ENCODE data around the gene SPINK4. TPM values are rescaled to one million over a fixed set of nuclear protein-coding genes. Genes with fewer than 3 reads are reported as not detected.

SPINK4 gene
- total RNA-seq, 4 donors from 2014 or later, result not detected

- WGBS, 2 donors, result 73 to 76% methylated on average over 13 to 14 of the region's 14 CpGs
Measured at GRCh38 chr9:33288828-33289483, 49.0 kb downstream of the SPINK4 start.

GRCh38 chr9:33289496-33289895 is 49.5 kb downstream of the SPINK4 start:
- whole genome bisulfite sequencing, 2 donors, result 13 to 17% methylated on average over 12 of the region's 12 CpGs
- H3K27ac ChIP-seq, result peak overlapping the region; percentile 97 to 99 (median 99)
- TF ChIP-seq POLR2A (IDR thresholded peaks at IDR 0.05) (no peak), EP300 (IDR thresholded peaks at IDR 0.05) (no peak)
- DNase-seq (ENCODE audit: low spot score in 2 of 2), result no peak
- H3K9me3 ChIP-seq, result no peaks in the 10 kb centered on the region
- peaks cover 0 to 61% (median 29%) of the 10 kb centered on the region in 4 donors for H3K4me1 ChIP-seq
- H3K36me3 ChIP-seq, result peaks cover 0 to 23% (median 0%) of the 10 kb centered on the region in 3 donors
- peak overlapping the region; percentile 60 to 98 (median 94) for H3K4me3 ChIP-seq
- no peaks in the 10 kb centered on the region for H3K27me3 ChIP-seq

More at GRCh38 chr9:33288828-33289483, 49.0 kb downstream of the SPINK4 start:
- peaks cover 0 to 23% (median 0%) of the 10 kb centered on the region in 3 donors for H3K36me3 ChIP-seq
- TF ChIP-seq, protein P1, sequence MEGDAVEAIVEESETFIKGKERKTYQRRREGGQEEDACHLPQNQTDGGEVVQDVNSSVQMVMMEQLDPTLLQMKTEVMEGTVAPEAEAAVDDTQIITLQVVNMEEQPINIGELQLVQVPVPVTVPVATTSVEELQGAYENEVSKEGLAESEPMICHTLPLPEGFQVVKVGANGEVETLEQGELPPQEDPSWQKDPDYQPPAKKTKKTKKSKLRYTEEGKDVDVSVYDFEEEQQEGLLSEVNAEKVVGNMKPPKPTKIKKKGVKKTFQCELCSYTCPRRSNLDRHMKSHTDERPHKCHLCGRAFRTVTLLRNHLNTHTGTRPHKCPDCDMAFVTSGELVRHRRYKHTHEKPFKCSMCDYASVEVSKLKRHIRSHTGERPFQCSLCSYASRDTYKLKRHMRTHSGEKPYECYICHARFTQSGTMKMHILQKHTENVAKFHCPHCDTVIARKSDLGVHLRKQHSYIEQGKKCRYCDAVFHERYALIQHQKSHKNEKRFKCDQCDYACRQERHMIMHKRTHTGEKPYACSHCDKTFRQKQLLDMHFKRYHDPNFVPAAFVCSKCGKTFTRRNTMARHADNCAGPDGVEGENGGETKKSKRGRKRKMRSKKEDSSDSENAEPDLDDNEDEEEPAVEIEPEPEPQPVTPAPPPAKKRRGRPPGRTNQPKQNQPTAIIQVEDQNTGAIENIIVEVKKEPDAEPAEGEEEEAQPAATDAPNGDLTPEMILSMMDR (IDR thresholded peaks at IDR 0.05), result no peak
- TF ChIP-seq POLR2A (IDR thresholded peaks at IDR 0.05) (no peak), EP300 (IDR thresholded peaks at IDR 0.05) (no peak)
- no peak for DNase-seq (ENCODE audit: low spot score in 2 of 2)
- peak overlapping the region; percentile 97 to 99 (median 99) for H3K27ac ChIP-seq
- peak overlapping the region; percentile 60 to 98 (median 94) for H3K4me3 ChIP-seq
- no peaks in the 10 kb centered on the region for H3K27me3 ChIP-seq
- H3K9me3 ChIP-seq, result no peaks in the 10 kb centered on the region
- peaks cover 0 to 58% (median 28%) of the 10 kb centered on the region in 4 donors for H3K4me1 ChIP-seq

DNA sequence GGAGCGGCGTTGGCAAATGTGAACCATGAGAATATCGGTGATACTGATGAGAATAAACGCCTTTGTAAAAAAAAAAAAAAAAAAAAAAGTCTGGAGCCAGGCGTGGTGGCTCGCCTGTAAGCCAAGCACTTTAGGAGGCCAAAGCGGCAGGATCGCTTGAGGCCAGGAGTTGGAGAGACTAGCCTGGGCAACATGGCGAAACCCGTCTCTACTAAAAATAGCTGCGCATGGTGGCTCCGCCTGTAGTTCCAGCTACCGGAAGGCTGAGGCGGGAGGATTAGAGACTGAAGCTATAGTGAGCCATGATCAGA is 49.9 kb downstream of the SPINK4 start:
- Histone ChIP-seq H3K9me3 (no peaks in the 10 kb centered on the region), H3K4me1 (peaks cover 0 to 65% (median 29%) of the 10 kb centered on the region in 4 donors), H3K36me3 (peaks cover 0 to 23% (median 0%) of the 10 kb centered on the region in 3 donors), H3K4me3 (peak overlapping the region; percentile 60 to 98 (median 94)), H3K27ac (peak overlapping the region; percentile 97 to 99 (median 99)), H3K27me3 (no peaks in the 10 kb centered on the region)
- TF ChIP-seq, protein P1 (IDR thresholded peaks at IDR 0.05), result no peak
- no peak for TF ChIP-seq EP300 (IDR thresholded peaks at IDR 0.05)
- no peak for TF ChIP-seq POLR2A (IDR thresholded peaks at IDR 0.05)
- WGBS, 2 donors, result 0 to 1% methylated on average over 12 to 14 of the region's 14 CpGs
- DNase-seq (ENCODE audit: low spot score in 2 of 2), result no peak

GRCh38 chr9:33290247-33291030 is 50.5 kb downstream of the SPINK4 start, which contains the start of gene NFX1:
NFX1 (plus strand) TSS chr9:33290516; CDS start chr9:33290573, 57 bp downstream.
- Histone ChIP-seq H3K27ac (peak within 1 kb of the TSS; percentile 97 to 99 (median 99)), H3K9me3 (no peaks in the 10 kb centered on the region), H3K27me3 (no peaks in the 10 kb centered on the region), H3K4me1 (peaks cover 0 to 71% (median 29%) of the 10 kb centered on the region in 4 donors), H3K4me3 (peak within 1 kb of the TSS; percentile 71 to 98 (median 94)), H3K36me3 (peaks cover 0 to 25% (median 0%) of the 10 kb centered on the region in 3 donors)
- peak; percentile 98 for DNase-seq (ENCODE audit: low spot score in 2 of 2)
- 0 to 1% methylated on average over 33 to 63 of the region's 63 CpGs for WGBS, 2 donors
- TF ChIP-seq, protein P1 (IDR thresholded peaks at IDR 0.05), result peak in 1 of 5 experiments; percentile 57
- TF ChIP-seq EP300 (IDR thresholded peaks at IDR 0.05) (peak; percentile 99 to 100), POLR2A (IDR thresholded peaks at IDR 0.05) (peak; percentile 78 to 96)

- H3K27ac ChIP-seq, result peak overlapping the region; percentile 97 to 99 (median 99)
- no peak for DNase-seq (ENCODE audit: low spot score in 2 of 2)
- TF ChIP-seq, protein P1 (IDR thresholded peaks at IDR 0.05), result no peak
- TF ChIP-seq EP300 (IDR thresholded peaks at IDR 0.05) (no peak), POLR2A (IDR thresholded peaks at IDR 0.05) (no peak)
- no peaks in the 10 kb centered on the region for H3K27me3 ChIP-seq
- H3K4me1 ChIP-seq, result peaks cover 0 to 76% (median 29%) of the 10 kb centered on the region in 4 donors
- H3K4me3 ChIP-seq, result peak overlapping the region; percentile 71 to 98 (median 94)
- no peaks in the 10 kb centered on the region for H3K9me3 ChIP-seq
- WGBS, 2 donors, result 11 to 15% methylated on average over 5 to 7 of the region's 7 CpGs
- H3K36me3 ChIP-seq, result peaks cover 0 to 25% (median 0%) of the 10 kb centered on the region in 3 donors
Measured at GRCh38 chr9:33291031-33291397, 51.0 kb downstream of the SPINK4 start.

Measured in tibial nerve (tissue), 4 donors.